ENCODE data around the gene FOXN3. TPM values are rescaled to one million over a fixed set of nuclear protein-coding genes. Genes with fewer than 3 reads are reported as not detected.

FOXN3 gene
- total and polyA plus RNA-seq, 2 donors (not counting 3 experiments of a cell fraction or from before 2014, with no cell fraction given) = 16.9 to 41.8 TPM

DNA sequence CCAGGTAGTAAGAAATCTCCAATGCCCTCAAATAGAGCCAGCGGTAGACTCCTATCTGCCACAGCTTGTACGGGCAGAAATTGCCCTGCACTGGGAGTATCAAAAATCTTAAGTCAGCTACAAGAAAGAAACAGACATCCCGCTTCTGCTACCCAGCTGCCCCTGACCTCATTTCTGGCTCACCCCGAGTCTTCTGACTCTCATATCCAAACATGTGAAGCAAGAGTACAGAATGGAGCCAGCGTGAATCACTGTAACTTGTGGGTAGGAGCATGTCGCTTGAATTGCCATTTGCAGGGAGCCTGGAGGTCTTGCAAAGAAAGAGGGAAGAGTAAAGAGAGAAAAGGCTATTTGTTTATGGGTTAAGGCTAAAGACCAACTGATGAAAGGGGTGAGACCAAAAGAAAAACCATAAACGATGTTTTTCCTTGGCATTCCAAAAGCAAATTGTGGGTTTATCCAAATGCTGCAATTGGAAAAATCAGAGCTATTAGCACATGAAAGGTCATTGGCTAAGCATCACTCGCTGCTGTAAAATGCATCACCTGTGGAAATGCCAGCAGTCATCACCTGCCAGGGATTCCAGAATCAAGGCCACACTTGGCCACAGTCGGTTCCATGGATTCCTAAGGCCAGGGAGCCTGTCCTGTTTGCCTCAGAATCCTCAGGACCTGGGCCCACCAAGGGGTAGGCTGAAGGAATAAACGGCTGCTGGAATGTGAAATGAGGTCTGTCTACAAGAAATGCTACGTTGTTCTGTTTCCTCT, 86.6 kb downstream of the FOXN3 start:
- POLR2A ChIA-PET = no interaction called here
- no peaks in the 10 kb centered on the region for H4K20me1 ChIP-seq (replicated peaks; ENCODE audit: control insufficient read depth, extremely low read depth, insufficient read depth, low read length)
- H3K4me1 ChIP-seq (ENCODE audit: control insufficient read depth, extremely low read depth, insufficient read depth, low read length) = no peaks in the 10 kb centered on the region
- intact Hi-C loops (cut with micrococcal nuclease) (no loop called here), dilution Hi-C loops (cut with MboI; ENCODE audit: extremely low pct_ligation_motif_present, low sequenced_read_pairs) (no loop called here)
- no peaks in the 10 kb centered on the region for H3K36me3 ChIP-seq (ENCODE audit: control insufficient read depth in 2 of 2, extremely low read depth in 1 of 2, insufficient read depth in 2 of 2, low read length in 2 of 2)
- FAIRE-seq (no peak), DNase-seq (ENCODE audit: low read depth, low spot score) (no peak)
- H3K27me3 ChIP-seq (ENCODE audit: control insufficient read depth in 2 of 2, insufficient read depth in 2 of 2, low read length in 2 of 2) = no peaks in the 10 kb centered on the region
- no peak overlapping the region for H3K4me2 ChIP-seq (ENCODE audit: insufficient read depth, low read length)
- H2AFZ ChIP-seq (ENCODE audit: low read depth, low read length) = no peak overlapping the region
- BruUV-seq (replicated peaks) = no TSS peak
- H3K4me3 ChIP-seq (replicated peaks in 1 of 3; ENCODE audit: insufficient read depth in 1 of 3, low read depth in 1 of 3, low read length in 3 of 3) = no peak overlapping the region
- no peak for TF ChIP-seq MYC (IDR thresholded peaks at IDR 0.05; ENCODE audit: low read depth, low read length)
- TF ChIP-seq GATA2 (IDR thresholded peaks at IDR 0.05; ENCODE audit: insufficient read depth, insufficient read length, low read depth, low read length) = no peak
- TF ChIP-seq MAX (IDR thresholded peaks at IDR 0.05; ENCODE audit: insufficient read depth, insufficient read length) = no peak
- no peak for TF ChIP-seq JUN (IDR thresholded peaks at IDR 0.05; ENCODE audit: borderline replicate concordance, insufficient read depth, insufficient read length, low read depth)
- TF ChIP-seq POLR2A (IDR thresholded peaks at IDR 0.05; ENCODE audit: low read depth, low read length) = no peak
- TF ChIP-seq FOS (IDR thresholded peaks at IDR 0.05; ENCODE audit: borderline replicate concordance, insufficient read depth, low read length) = no peak
- TF ChIP-seq CTCF (IDR thresholded peaks at IDR 0.05; ENCODE audit: extremely low read depth in 1 of 2, insufficient read depth in 1 of 2, low read depth in 1 of 2, low read length in 2 of 2) = no peak
- no peak for TF ChIP-seq POLR2AphosphoS5 (IDR thresholded peaks at IDR 0.05; ENCODE audit: insufficient read depth, low read depth, low read length)
- TF ChIP-seq EZH2 (IDR thresholded peaks at IDR 0.05; ENCODE audit: borderline replicate concordance, low read depth, low read length, severe bottlenecking) = no peak
- H3K9me3 ChIP-seq (replicated peaks; ENCODE audit: control insufficient read depth, insufficient read depth, low read length) = no peaks in the 10 kb centered on the region
- no peaks in the 10 kb centered on the region for H3K79me2 ChIP-seq (ENCODE audit: control insufficient read depth, insufficient read depth, low read length)
- no peak overlapping the region for H3K9ac ChIP-seq (replicated peaks; ENCODE audit: extremely low read depth, insufficient read depth, low read length)
- CTCF ChIA-PET = no interaction called here
- H3K9me1 ChIP-seq (replicated peaks; ENCODE audit: control insufficient read depth, extremely low read depth, insufficient read depth, low read length) = no peaks in the 10 kb centered on the region
- no peak overlapping the region for H3K27ac ChIP-seq (ENCODE audit: insufficient read depth, low read depth, low read length)
